ENCODE data around the gene PON1. TPM values are rescaled to one million over a fixed set of nuclear protein-coding genes. Genes with fewer than 3 reads are reported as not detected.

The PON1 gene
- total RNA-seq (2022), result not detected in 2 replicates
- percentile 7 among the genes with signal in this experiment for Bru-seq, nascent RNA
- BruChase-seq, experiment 1, labeled RNA remaining after a 6-hour chase, result percentile 23 among the genes with signal in this experiment
- BruChase-seq, experiment 2, labeled RNA remaining after a 2-hour chase, result percentile 15 among the genes with signal in this experiment
- long read RNA-seq, result 0 reads

DNA sequence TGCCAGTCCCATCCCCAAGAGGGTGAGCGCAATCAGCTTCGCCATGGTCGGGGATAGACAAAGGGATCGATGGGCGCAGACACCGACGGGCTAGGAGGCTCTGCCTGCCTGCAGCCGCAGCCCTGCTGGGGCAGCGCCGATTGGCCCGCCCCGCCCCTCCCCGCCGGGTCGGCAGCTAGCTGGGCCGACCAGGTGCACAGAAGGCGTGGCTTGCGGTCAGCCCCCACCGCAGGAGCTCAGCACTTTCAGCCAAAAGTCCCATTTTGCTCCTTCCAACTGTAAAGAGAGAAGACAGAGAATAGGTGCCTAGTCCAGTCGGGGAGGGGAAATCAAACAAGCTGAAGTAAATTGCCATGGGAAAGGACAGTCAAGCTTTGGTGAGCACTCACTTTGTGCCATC, at the start of gene PON1:
Gene PON1, minus strand, starts transcription at position 102 of the 400 bp plus-strand sequence. Its CDS starts 57 bp downstream, at position 45.
- intact Hi-C loops (cut with micrococcal nuclease), result no loop called here
- Mint-ChIP-seq H3K4me1 (ENCODE audit: insufficient read depth, unreplicated experiment) (no peaks in the 10 kb centered on the region), H3K27me3 (ENCODE audit: insufficient read depth, unreplicated experiment) (peaks cover 18% of the 10 kb centered on the region), H3K27ac (ENCODE audit: low read depth, unreplicated experiment) (no peak within 1 kb of the TSS), H3K36me3 (ENCODE audit: insufficient read depth, unreplicated experiment) (no peaks in the 10 kb centered on the region), H3K4me3 (ENCODE audit: unreplicated experiment) (no peak within 1 kb of the TSS), H3K9me3 (ENCODE audit: unreplicated experiment) (peaks cover 9% of the 10 kb centered on the region)
- CTCF ChIA-PET, result interaction anchor here (0.6 to 1.1 kb wide), 2 partner anchors 8 kb away, joined by 3 to 4 read pairs; no protein-coding TSS in a partner anchor
- POLR2A ChIA-PET, result no interaction called here
- DNase-seq (ENCODE audit: unreplicated experiment), result no peak
- TF ChIP-seq, protein P1, sequence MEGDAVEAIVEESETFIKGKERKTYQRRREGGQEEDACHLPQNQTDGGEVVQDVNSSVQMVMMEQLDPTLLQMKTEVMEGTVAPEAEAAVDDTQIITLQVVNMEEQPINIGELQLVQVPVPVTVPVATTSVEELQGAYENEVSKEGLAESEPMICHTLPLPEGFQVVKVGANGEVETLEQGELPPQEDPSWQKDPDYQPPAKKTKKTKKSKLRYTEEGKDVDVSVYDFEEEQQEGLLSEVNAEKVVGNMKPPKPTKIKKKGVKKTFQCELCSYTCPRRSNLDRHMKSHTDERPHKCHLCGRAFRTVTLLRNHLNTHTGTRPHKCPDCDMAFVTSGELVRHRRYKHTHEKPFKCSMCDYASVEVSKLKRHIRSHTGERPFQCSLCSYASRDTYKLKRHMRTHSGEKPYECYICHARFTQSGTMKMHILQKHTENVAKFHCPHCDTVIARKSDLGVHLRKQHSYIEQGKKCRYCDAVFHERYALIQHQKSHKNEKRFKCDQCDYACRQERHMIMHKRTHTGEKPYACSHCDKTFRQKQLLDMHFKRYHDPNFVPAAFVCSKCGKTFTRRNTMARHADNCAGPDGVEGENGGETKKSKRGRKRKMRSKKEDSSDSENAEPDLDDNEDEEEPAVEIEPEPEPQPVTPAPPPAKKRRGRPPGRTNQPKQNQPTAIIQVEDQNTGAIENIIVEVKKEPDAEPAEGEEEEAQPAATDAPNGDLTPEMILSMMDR (IDR thresholded peaks at IDR 0.05; ENCODE audit: unreplicated experiment), result no peak
- BruUV-seq (replicated peaks), result no TSS peak

- Mint-ChIP-seq H3K4me3 (ENCODE audit: unreplicated experiment) (no peak overlapping the region), H3K9me3 (ENCODE audit: unreplicated experiment) (peaks cover 7% of the 10 kb centered on the region), H3K4me1 (ENCODE audit: insufficient read depth, unreplicated experiment) (peaks cover 6% of the 10 kb centered on the region), H3K27ac (ENCODE audit: low read depth, unreplicated experiment) (no peak overlapping the region), H3K36me3 (ENCODE audit: insufficient read depth, unreplicated experiment) (no peaks in the 10 kb centered on the region), H3K27me3 (ENCODE audit: insufficient read depth, unreplicated experiment) (no peaks in the 10 kb centered on the region)
- CTCF ChIA-PET, result interaction anchor here (0.8 kb wide), 1 partner anchor 80 kb away, joined by 3 read pairs; no protein-coding TSS in a partner anchor
- intact Hi-C loops (cut with micrococcal nuclease), result no loop called here
- POLR2A ChIA-PET, result no interaction called here
- BruUV-seq (replicated peaks), result no TSS peak
- DNase-seq (ENCODE audit: unreplicated experiment), result no peak
- TF ChIP-seq, protein P1 (IDR thresholded peaks at IDR 0.05; ENCODE audit: unreplicated experiment), result no peak
Measured at GRCh38 chr7:95373323-95373722, 49.0 kb upstream of the PON1 start.

- ChIA-PET POLR2A (no interaction called here), CTCF (interaction anchor here (0.7 kb wide), 2 partner anchors 9 to 1276 kb away, joined by 3 to 4 read pairs; no protein-coding TSS in a partner anchor)
- intact Hi-C loops (cut with micrococcal nuclease), result no loop called here
- no TSS peak for BruUV-seq (replicated peaks)
- no peak overlapping the region for H3K4me3 Mint-ChIP-seq (ENCODE audit: unreplicated experiment)
- H3K27ac Mint-ChIP-seq (ENCODE audit: low read depth, unreplicated experiment), result no peak overlapping the region
- no peaks in the 10 kb centered on the region for H3K36me3 Mint-ChIP-seq (ENCODE audit: insufficient read depth, unreplicated experiment)
- peak; percentile 16 for DNase-seq (ENCODE audit: unreplicated experiment)
- H3K27me3 Mint-ChIP-seq (ENCODE audit: insufficient read depth, unreplicated experiment), result no peaks in the 10 kb centered on the region
- no peaks in the 10 kb centered on the region for H3K9me3 Mint-ChIP-seq (ENCODE audit: unreplicated experiment)
- TF ChIP-seq, protein P1 (IDR thresholded peaks at IDR 0.05; ENCODE audit: unreplicated experiment), result no peak
- peaks cover 12% of the 10 kb centered on the region for H3K4me1 Mint-ChIP-seq (ENCODE audit: insufficient read depth, unreplicated experiment)
Measured at GRCh38 chr7:95368235-95368634, 43.9 kb upstream of the PON1 start.

DNA sequence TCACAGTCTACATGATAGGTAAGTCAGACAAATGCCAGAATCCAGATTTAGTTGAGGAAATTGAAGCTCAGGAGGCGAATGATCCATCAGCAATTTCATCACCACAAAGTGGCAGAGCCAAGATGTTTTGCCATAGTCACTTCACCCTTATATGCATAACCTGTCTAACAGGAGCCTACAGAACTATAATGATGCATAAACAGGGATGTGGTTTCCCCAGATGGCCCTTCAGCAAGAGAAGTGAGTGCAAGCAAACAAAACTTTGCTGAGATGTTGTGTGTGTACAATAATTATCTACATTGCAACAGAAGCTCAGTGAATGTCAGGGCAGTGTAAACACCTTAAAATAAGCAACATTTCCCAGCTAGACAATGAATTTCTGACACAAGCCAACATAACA, 43.3 kb upstream of the PON1 start:
- CTCF ChIA-PET, result interaction anchor here (0.7 kb wide), 1 partner anchor 10 kb away, joined by 3 read pairs; no protein-coding TSS in a partner anchor
- Mint-ChIP-seq H3K9me3 (ENCODE audit: unreplicated experiment) (no peaks in the 10 kb centered on the region), H3K27ac (ENCODE audit: low read depth, unreplicated experiment) (no peak overlapping the region), H3K27me3 (ENCODE audit: insufficient read depth, unreplicated experiment) (no peaks in the 10 kb centered on the region), H3K4me3 (ENCODE audit: unreplicated experiment) (no peak overlapping the region), H3K36me3 (ENCODE audit: insufficient read depth, unreplicated experiment) (no peaks in the 10 kb centered on the region), H3K4me1 (ENCODE audit: insufficient read depth, unreplicated experiment) (peaks cover 12% of the 10 kb centered on the region)
- TF ChIP-seq, protein P1 (IDR thresholded peaks at IDR 0.05; ENCODE audit: unreplicated experiment), result no peak
- POLR2A ChIA-PET, result interaction anchor here (0.6 kb wide), 1 partner anchor 67 kb away, joined by 3 read pairs; the partner anchor contains the start of gene PON2
- no TSS peak for BruUV-seq (replicated peaks)
- intact Hi-C loops (cut with micrococcal nuclease), result no loop called here
- no peak for DNase-seq (ENCODE audit: unreplicated experiment)

Data from MCF 10A (cell line).